Measurements from ENCODE around the gene C22orf15. TPM values are rescaled to one million over a fixed set of nuclear protein-coding genes. Genes with fewer than 3 reads are reported as not detected.
A peak's percentile ranks its signal among the peaks of the same experiment; 100 is the strongest.

C22orf15 gene
- total and polyA plus RNA-seq, 2 donors (not counting 3 experiments of a cell fraction or from before 2014, with no cell fraction given), result 0.86 TPM; not detected in 1

DNA sequence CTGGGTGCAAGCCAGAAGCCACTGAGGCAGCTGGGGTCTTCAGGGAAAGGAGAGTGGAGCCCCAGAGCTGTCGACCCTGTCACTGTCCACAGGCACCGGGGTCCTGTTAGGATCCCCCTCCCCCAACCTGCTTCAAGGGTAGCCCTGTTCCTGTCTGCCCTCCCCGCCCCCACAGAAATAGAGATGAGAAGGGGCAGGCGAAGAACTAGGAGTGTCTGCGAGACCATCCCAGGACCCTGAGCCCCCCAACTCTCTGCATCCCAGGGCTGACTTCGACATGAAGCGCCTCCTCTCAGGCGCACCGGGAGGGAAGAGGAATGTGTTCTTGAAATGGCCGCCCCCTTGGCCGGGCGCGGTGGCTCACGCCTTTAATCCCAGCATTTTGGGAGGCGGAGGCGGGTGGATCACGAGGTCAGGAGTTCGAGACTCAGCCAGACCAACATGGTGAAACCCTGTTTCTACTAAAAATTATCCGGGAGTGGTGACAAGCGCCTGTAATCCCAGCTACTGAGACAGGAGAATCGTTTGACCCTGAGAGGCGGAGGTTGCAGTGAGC lies 11.3 kb upstream of the C22orf15 start:
- peak overlapping the region; percentile 25 for H3K4me2 ChIP-seq (ENCODE audit: insufficient read depth, low read length)
- H3K36me3 ChIP-seq (ENCODE audit: control insufficient read depth in 2 of 2, extremely low read depth in 1 of 2, insufficient read depth in 2 of 2, low read length in 2 of 2), result no peaks in the 10 kb centered on the region
- CTCF ChIA-PET, result interaction anchor here (0.6 to 1.1 kb wide), 3 partner anchors 19 to 263 kb away, joined by 3 read pairs; no protein-coding TSS in a partner anchor
- H2AFZ ChIP-seq (ENCODE audit: low read depth, low read length), result peak overlapping the region; percentile 91
- H3K27ac ChIP-seq (ENCODE audit: insufficient read depth, low read depth, low read length), result no peak overlapping the region
- no peaks in the 10 kb centered on the region for H4K20me1 ChIP-seq (replicated peaks; ENCODE audit: control insufficient read depth, extremely low read depth, insufficient read depth, low read length)
- no TSS peak for BruUV-seq (replicated peaks)
- H3K27me3 ChIP-seq (ENCODE audit: control insufficient read depth in 2 of 2, insufficient read depth in 2 of 2, low read length in 2 of 2), result no peaks in the 10 kb centered on the region
- dilution Hi-C loops (cut with MboI; ENCODE audit: extremely low pct_ligation_motif_present, low sequenced_read_pairs), result no loop called here
- H3K9ac ChIP-seq (replicated peaks; ENCODE audit: extremely low read depth, insufficient read depth, low read length), result peak overlapping the region; percentile 68
- TF ChIP-seq, protein P1, sequence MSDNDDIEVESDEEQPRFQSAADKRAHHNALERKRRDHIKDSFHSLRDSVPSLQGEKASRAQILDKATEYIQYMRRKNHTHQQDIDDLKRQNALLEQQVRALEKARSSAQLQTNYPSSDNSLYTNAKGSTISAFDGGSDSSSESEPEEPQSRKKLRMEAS (IDR thresholded peaks at IDR 0.05; ENCODE audit: insufficient read depth, insufficient read length), result no peak
- no peak for TF ChIP-seq MYC (IDR thresholded peaks at IDR 0.05; ENCODE audit: low read depth, low read length)
- no peak for TF ChIP-seq POLR2AphosphoS5 (IDR thresholded peaks at IDR 0.05; ENCODE audit: insufficient read depth, low read depth, low read length)
- no peak for TF ChIP-seq EZH2 (IDR thresholded peaks at IDR 0.05; ENCODE audit: borderline replicate concordance, low read depth, low read length, severe bottlenecking)
- no peak for TF ChIP-seq GATA2 (IDR thresholded peaks at IDR 0.05; ENCODE audit: insufficient read depth, insufficient read length, low read depth, low read length)
- TF ChIP-seq, protein P2, sequence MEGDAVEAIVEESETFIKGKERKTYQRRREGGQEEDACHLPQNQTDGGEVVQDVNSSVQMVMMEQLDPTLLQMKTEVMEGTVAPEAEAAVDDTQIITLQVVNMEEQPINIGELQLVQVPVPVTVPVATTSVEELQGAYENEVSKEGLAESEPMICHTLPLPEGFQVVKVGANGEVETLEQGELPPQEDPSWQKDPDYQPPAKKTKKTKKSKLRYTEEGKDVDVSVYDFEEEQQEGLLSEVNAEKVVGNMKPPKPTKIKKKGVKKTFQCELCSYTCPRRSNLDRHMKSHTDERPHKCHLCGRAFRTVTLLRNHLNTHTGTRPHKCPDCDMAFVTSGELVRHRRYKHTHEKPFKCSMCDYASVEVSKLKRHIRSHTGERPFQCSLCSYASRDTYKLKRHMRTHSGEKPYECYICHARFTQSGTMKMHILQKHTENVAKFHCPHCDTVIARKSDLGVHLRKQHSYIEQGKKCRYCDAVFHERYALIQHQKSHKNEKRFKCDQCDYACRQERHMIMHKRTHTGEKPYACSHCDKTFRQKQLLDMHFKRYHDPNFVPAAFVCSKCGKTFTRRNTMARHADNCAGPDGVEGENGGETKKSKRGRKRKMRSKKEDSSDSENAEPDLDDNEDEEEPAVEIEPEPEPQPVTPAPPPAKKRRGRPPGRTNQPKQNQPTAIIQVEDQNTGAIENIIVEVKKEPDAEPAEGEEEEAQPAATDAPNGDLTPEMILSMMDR (IDR thresholded peaks at IDR 0.05; ENCODE audit: extremely low read depth in 1 of 2, insufficient read depth in 1 of 2, low read depth in 1 of 2, low read length in 2 of 2), result no peak
- no peak for TF ChIP-seq POLR2A (IDR thresholded peaks at IDR 0.05; ENCODE audit: low read depth, low read length)
- no peak for TF ChIP-seq JUN (IDR thresholded peaks at IDR 0.05; ENCODE audit: borderline replicate concordance, insufficient read depth, insufficient read length, low read depth)
- no peak for TF ChIP-seq FOS (IDR thresholded peaks at IDR 0.05; ENCODE audit: borderline replicate concordance, insufficient read depth, low read length)
- H3K79me2 ChIP-seq (ENCODE audit: control insufficient read depth, insufficient read depth, low read length), result no peaks in the 10 kb centered on the region
- no peaks in the 10 kb centered on the region for H3K9me1 ChIP-seq (replicated peaks; ENCODE audit: control insufficient read depth, extremely low read depth, insufficient read depth, low read length)
- no peak for DNase-seq (ENCODE audit: low read depth, low spot score)
- H3K4me3 ChIP-seq (replicated peaks in 1 of 3; ENCODE audit: insufficient read depth in 1 of 3, low read depth in 1 of 3, low read length in 3 of 3), result peak overlapping the region; percentile 7 to 88 (median 30)
- intact Hi-C loops (cut with micrococcal nuclease), result loop anchor here (1.0 to 2.0 kb wide), 2 partner anchors 17 to 34 kb away; no protein-coding TSS in a partner anchor
- peak; percentile 46 for FAIRE-seq
- peaks cover 10% of the 10 kb centered on the region for H3K4me1 ChIP-seq (ENCODE audit: control insufficient read depth, extremely low read depth, insufficient read depth, low read length)
- POLR2A ChIA-PET, result no interaction called here
- H3K9me3 ChIP-seq (replicated peaks; ENCODE audit: control insufficient read depth, insufficient read depth, low read length), result no peaks in the 10 kb centered on the region
